Activated CD4-positive, CD25-positive, alpha-beta regulatory T cell treated with anti-CD3 and anti-CD28 coated beads, Interleukin-2, amount 50 U/mL, for 16 hours (primary cell): ENCODE measurements around the gene TDRD7.

Source experiments
- DNase-seq: peaks from one replicate; pipeline ENCODE4 v3.0.0-alpha.2; 2020; ENCODE audit warnings: low read depth, low spot score

Gene TDRD7

GRCh38 chr9:97504381-97505216 is 92.7 kb downstream of the TDRD7 start:
- DNase-seq = no peak

DNA sequence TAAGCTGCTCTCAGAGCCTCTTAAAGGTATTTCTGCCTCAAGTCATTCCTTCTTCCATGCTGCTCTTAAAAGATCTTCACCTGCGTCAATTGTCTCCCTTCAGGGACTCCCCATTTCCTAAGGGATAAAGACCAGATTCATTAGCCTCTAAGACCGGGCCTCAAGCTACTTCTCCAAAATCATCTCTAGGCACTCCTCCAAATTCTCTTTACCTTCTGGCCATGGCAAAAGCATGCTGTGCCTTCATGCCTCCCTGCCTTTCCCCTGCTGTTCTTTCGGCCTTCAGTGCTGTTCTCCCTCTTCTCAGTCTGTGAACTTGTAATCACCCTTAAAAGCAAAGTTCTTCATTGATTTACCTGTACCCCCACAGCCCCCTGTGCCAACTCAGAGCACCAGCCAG is 93.9 kb downstream of the TDRD7 start:
- no peak for DNase-seq

GRCh38 chr9:97506306-97506705 is 94.4 kb downstream of the TDRD7 start:
- no peak for DNase-seq

DNA sequence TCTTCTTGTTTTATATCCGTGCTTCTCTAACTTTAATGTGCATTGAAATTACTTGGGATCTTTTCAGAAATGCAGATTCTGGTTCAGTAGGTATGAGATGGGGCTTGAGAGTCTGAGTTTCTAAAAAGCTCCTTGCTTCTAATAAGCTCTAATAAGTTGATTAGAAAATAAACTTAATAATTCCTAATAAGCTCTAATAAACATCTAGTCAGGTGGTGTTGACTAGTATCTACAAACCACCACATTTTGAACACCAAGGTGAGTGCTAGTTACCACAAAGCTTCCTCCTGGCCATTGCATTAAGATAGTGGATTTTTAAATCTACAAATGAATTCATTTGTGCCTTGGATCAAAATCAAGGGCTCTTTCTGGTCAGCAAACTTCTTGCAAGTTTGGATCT is 94.9 kb downstream of the TDRD7 start:
- DNase-seq = no peak

- DNase-seq = no peak
Observed at GRCh38 chr9:97507428-97507984, 95.6 kb downstream of the TDRD7 start.

DNA sequence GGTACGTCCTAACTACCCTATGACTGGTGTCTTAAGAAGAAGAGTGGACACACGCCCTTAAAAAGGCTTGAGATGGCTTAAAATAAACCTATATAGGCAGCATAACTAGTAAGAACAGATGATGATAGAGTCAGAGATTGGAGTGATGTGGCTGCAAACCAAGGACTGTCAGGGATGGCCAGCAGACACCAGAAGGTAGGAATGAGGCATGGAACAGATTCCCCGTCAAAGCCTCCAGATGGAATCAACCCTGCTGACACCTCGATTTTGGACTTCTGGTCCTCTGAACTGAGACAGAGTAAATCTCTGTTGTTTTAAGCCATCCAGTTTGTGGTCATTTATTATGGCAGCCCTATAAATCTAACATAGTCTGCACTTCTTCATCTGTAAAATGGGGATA is 97.0 kb downstream of the TDRD7 start:
- DNase-seq = no peak

- no peak for DNase-seq
Observed at GRCh38 chr9:97510797-97511654, 99.1 kb downstream of the TDRD7 start.

DNA sequence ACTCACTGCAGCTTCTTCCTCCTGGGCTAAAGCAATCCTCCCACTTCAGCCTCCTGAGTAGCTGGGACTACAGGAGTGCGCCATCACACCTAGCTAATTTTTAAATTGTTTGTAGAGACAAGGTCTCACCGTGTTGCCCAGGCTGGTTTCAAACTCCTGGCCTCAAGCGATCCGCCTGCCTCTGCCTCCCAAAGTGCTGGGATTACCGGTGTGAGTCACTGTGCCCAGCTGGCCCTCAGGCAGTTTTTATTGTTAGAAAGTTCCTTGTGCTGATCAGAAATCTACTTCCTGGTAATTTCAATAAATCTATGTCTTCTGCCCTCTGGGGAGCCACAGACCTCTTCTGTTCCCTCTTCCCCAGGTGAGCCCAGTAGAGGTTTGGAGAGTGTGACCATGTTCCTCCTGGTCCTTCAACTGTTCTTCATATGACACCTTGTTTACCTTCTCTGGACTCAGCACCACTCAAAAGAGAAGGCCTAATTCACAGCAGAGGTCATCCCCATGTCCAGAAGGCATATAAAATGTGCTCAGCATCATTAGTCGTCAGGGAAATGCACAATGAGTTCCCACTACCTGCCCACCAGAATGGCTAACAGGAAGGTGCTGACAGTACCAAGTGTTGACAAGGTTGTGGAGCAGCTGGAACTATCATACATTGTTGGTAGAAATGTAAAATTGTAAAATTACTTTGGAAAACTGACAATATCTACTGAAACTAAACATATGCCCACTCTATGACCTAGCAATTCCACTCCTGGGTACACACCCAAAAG is 99.9 kb downstream of the TDRD7 start:
- DNase-seq = no peak

- no peak for DNase-seq
Observed at GRCh38 chr9:97512966-97513560, 101.2 kb downstream of the TDRD7 start.

- DNase-seq = no peak
Observed at GRCh38 chr9:97514531-97514930, 102.6 kb downstream of the TDRD7 start.

DNA sequence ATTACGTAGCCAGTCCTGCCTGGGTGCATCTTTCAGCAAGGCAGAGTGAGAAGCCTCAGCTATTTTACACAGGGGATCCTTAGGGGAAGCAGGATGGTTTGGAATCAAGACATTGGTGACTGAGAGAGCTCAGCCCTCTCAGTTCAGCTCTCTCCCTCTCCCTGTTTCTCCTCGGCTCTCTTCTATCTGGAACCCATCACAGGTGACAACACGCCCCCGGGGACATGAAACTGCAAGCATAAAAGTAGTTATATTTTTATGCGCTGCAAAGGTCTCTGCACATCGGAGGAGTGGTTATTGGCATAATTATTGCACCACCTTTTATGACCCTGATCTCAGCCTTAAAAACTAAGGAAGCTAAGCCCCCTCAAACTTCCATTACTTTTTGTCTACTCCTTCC is 103.8 kb downstream of the TDRD7 start:
- DNase-seq = no peak

- DNase-seq = no peak
Observed at GRCh38 chr9:97516111-97516510, 104.2 kb downstream of the TDRD7 start.

DNA sequence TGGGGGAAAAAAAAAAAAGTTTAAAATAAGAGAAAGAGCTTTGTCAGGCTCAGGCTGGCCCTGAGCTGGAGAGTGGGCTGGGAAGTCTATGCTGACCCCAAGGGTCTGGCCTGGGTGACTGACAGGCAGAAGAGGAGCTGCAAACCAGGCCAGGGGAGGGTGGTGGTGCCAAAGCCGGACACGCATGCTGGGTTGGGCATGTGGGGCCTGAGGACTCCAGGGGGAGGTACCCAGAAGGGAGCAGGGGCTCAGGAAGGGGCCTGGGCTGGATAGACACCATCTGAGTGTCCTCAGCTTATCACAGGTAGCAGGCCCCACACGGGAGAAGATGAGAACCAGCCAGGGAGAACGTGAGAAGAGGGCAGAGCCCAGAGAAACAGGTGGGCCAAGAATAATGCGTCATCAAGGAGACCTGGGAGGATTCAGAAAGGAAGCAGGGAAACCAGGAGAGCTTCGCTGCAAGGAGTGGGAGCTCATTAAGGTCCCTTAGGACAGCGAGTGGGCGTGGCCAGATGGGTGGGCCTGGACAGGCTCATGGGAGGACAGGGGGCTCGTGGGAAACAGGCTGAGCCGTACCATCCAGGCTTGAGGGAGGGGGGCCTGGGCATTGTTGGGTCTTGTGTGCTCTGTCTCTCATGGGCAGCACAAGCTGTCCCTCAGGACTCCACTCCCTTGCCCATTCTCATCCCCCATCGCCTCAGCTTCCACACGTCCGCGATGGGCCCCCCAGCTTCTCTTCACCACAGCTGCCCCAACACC is 105.6 kb downstream of the TDRD7 start:
- DNase-seq = no peak

- DNase-seq = no peak
Observed at GRCh38 chr9:97518166-97518908, 106.4 kb downstream of the TDRD7 start.

GRCh38 chr9:97518909-97519307 is 107.0 kb downstream of the TDRD7 start:
- no peak for DNase-seq

GRCh38 chr9:97519441-97519970 is 107.6 kb downstream of the TDRD7 start:
- no peak for DNase-seq

GRCh38 chr9:97521576-97522333 is 109.9 kb downstream of the TDRD7 start:
- DNase-seq = no peak

- DNase-seq = no peak
Observed at GRCh38 chr9:97524424-97524823, 112.5 kb downstream of the TDRD7 start.

- no peak for DNase-seq
Observed at GRCh38 chr9:97525451-97525850, 113.6 kb downstream of the TDRD7 start.
